Neutrophil (primary cell): ENCODE data around the gene UCKL1.
A peak's percentile ranks its signal among the peaks of the same experiment; 100 is the strongest.

Experiments used
- H3K27ac ChIP-seq: fragments of 200-600 bp; sonication (generic); 2 replicates; pipeline ENCODE4 v1.5.1; 2016; ENCODE audit warnings: mild to moderate bottlenecking, moderate library complexity
- H3K27me3 ChIP-seq: fragments of 200-600 bp; sonication (generic); 2 replicates; pipeline ENCODE4 v1.6.0; 2016; ENCODE audit warnings: mild to moderate bottlenecking
- H3K36me3 ChIP-seq: fragments of 200-600 bp; sonication (generic); 2 replicates; pipeline ENCODE4 v1.5.1; 2017
- H3K4me1 ChIP-seq, 2 experiments: fragments of 200-600 bp in 1 of 2; sonication (generic) in 1 of 2; 1 replicate in 1 of 2; 2 replicates in 1 of 2; pipeline versions ENCODE4 v1.5.1 to v1.6.1; 2013 to 2016; ENCODE audit warnings: low read depth in 1 of 2, low read length in 1 of 2, mild to moderate bottlenecking in 1 of 2, moderate library complexity in 1 of 2; ENCODE audit not compliant: control insufficient read depth in 1 of 2, insufficient read depth in 1 of 2
- H3K4me3 ChIP-seq, 2 experiments: fragments of 200-600 bp in 1 of 2; sonication (generic) in 1 of 2; 1 replicate in 1 of 2; 2 replicates in 1 of 2; pipeline ENCODE4 v1.5.1; 2013 to 2016; ENCODE audit warnings: low read depth in 1 of 2, low read length in 1 of 2, mild to moderate bottlenecking in 1 of 2, moderate library complexity in 1 of 2
- H3K9me3 ChIP-seq: fragments of 200-600 bp; sonication (generic); 2 replicates; pipeline ENCODE4 v1.5.1; 2016
- CTCF ChIP-seq: fragments of 200-600 bp; sonication (generic); IDR thresholded peaks from 2 replicates; pipeline ENCODE4 v1.5.1; 2016; ENCODE audit warnings: antibody characterized with exemption

The UCKL1 gene

DNA sequence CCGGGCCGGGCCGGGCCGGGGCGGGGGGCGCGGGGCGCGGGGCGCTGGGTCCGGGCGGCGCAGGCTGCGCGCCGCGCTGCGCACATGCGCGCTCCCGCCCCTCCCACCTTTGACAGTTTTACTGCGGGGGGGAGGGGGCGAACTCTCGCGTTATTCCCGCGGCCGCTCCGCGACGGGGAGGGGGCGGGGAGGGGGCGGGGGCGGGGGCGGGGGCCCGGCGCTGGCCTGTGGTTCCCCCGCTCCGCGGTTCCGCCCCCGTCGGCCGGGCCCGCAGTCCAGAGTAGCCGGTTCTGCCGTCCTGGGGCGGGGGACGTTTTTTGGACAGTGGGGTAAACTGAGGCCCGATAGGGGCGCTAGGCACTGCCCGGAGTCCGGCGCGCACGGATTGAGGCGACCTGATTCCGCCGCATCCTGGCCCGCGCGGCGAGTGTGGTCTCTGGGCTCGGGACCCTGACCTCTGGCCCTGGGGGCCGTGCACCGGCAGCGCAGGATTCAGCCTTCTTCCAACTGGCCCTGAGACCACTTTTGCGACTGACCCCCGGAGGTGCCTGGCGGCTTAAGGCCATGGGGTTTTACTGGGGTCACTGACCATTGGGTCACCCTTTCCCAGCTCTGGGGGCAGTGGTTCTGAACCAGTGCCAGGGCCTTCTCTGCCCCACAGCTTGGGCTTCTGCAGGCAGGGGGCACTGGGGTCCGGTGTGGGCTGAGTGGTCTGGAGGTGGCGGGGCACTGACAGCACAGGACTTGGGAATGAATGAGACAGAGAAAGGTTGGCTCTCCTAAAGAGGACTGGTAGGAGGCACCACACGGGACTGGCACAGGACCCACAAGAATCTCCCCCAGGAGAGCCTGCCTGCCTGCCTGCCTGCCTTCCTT lies 13.9 kb upstream of the UCKL1 start, which contains the start of gene ZNF512B:
ZNF512B (minus strand) TSS at position 93 of the 876 bp plus-strand sequence. CDS start 1,980 bp downstream, outside the sequence.
- Histone ChIP-seq H3K4me1 (peaks cover 3 to 15% of the 10 kb centered on the region in 2 experiments), H3K36me3 (no peaks in the 10 kb centered on the region), H3K27ac (no peak within 1 kb of the TSS), H3K27me3 (peaks cover 34% of the 10 kb centered on the region), H3K4me3 (peak within 1 kb of the TSS; percentile 28 to 35), H3K9me3 (no peaks in the 10 kb centered on the region)
- no peak for TF ChIP-seq CTCF

DNA sequence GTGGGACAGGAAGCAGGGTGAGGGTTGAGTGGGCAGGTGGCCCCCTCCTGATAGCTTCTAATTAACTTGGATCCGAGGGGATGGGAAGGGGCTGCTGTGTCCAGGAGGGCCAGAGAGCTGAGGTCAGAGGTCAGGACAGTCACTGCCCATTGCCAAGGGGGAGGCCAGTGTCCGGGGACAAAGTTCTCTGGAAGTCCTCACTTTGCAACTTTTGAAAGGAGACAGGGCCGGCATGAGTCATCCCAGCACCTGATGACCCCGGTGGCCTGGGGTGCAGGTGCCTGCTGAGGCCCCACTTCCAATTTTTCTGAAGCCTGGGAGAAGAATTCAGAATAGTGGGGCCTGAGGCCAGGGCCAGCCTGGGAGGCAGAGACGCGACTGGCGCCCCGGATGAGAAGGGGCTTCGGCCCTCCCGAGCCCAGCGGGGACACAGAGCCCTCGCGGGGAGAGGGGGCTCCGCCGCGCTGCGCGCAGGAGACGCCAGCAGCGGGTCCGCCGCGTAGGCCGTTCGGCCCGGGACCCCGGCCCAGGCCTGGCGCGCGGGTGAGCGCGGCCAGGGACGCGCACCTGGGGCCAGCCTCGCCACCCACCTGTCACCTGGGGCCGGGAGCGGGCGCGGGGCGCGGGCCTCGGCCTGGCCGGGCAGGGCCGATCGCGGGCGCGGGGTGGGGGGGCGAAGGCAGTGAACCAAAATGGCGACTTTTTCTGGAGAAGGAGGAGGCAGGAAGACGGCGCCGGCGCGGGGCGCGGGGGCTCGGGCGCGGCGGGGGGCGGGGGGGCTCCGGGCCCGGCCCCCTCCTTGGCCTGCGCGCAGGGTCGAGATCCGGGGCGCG lies 12.9 kb upstream of the UCKL1 start:
- peaks cover 34% of the 10 kb centered on the region for H3K27me3 ChIP-seq
- peaks cover 3 to 15% of the 10 kb centered on the region in 2 experiments for H3K4me1 ChIP-seq
- H3K9me3 ChIP-seq = no peaks in the 10 kb centered on the region
- TF ChIP-seq CTCF = no peak
- no peak overlapping the region for H3K27ac ChIP-seq
- no peaks in the 10 kb centered on the region for H3K36me3 ChIP-seq
- peak overlapping the region in 1 of 2 experiments; percentile 35 for H3K4me3 ChIP-seq

DNA sequence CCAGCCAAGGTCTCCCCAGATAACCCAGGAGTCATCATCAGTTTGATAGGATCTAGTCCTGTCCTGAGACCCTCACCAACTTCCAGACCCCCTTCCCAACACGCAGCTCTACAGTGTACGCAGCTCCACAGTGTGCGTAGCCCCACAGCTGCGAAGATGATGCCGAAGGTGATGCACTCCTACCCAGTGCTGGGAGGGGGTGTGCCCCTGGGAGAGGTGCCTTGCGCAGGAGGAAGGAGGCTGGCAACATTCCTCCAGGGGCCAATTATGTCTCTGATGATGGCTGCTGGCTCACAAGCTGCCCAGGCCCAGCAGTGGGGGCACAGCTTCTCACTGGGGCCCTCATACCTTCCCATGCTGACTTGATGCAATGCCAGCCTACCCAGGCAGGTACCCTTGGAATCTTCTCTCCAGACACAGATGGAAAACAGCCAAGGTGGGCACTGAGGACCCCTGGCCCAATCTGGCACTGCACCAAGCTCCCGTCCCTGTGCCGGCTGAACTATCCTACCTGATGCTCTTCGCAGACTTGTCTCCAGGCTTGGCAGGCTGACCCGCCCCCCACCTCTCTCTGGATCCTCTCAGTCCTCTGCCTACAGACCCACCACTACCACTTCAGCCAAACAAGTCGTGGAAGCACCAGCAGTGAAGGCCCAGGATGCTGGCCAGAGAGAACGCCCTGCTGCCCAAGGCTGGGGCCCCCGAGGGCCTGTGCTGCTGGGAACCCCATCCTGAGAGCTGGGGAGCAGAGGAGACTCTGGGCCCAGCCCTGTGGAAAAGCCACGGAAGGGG lies 12.1 kb upstream of the UCKL1 start:
- H3K27ac ChIP-seq = no peak overlapping the region
- TF ChIP-seq CTCF = no peak
- no peak overlapping the region for H3K4me3 ChIP-seq
- peaks cover 34% of the 10 kb centered on the region for H3K27me3 ChIP-seq
- no peaks in the 10 kb centered on the region for H3K9me3 ChIP-seq
- H3K4me1 ChIP-seq = peaks cover 3 to 10% of the 10 kb centered on the region in 2 experiments
- H3K36me3 ChIP-seq = peaks cover 5% of the 10 kb centered on the region

- TF ChIP-seq CTCF = no peak
- no peak overlapping the region for H3K27ac ChIP-seq
- peaks cover 9% of the 10 kb centered on the region for H3K36me3 ChIP-seq
- H3K4me1 ChIP-seq = peaks cover 3 to 10% of the 10 kb centered on the region in 2 experiments
- no peak overlapping the region for H3K4me3 ChIP-seq
- no peaks in the 10 kb centered on the region for H3K9me3 ChIP-seq
- peaks cover 31% of the 10 kb centered on the region for H3K27me3 ChIP-seq
These were observed 11.3 kb upstream of the UCKL1 start for GRCh38 chr20:63967330-63968135.
